Measurements from ENCODE around the gene CRYBB2.

The CRYBB2 gene

DNA sequence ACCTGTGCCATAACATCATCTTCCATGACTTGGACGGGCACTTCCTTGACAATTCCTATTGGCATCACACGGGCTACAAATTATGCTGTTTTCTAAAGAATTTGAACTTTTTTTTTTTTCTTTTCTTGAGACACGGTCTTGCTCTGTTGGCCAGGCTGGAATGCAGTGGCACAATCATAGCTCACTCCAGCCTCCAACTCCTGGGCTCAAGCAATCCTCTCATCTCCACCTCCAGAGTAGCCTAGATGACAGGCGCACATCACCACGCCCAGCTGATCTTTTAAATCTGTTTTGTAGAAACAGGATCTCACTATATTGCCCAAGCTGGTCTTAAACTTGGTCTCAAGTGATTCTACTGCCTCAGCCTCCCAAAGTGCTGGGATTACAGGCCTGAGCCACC lies 23.1 kb upstream of the CRYBB2 start:
- no peaks in the 10 kb centered on the region for H3K4me1 ChIP-seq (ENCODE audit: control insufficient read depth, low read length)
- no peaks in the 10 kb centered on the region for H3K79me2 ChIP-seq (ENCODE audit: control insufficient read depth, low read length)
- no peak overlapping the region for H3K27ac ChIP-seq (ENCODE audit: low read depth, low read length)
- H3F3A ChIP-seq (ENCODE audit: control insufficient read depth, insufficient read depth), result no peaks in the 10 kb centered on the region
- H4K20me1 ChIP-seq (ENCODE audit: control insufficient read depth, insufficient read depth, low read depth, low read length), result no peaks in the 10 kb centered on the region
- H3K27me3 ChIP-seq (ENCODE audit: control insufficient read depth, low read length), result no peaks in the 10 kb centered on the region
- TF ChIP-seq EZH2phosphoT487 (IDR thresholded peaks at IDR 0.05; ENCODE audit: borderline replicate concordance, low read length), result no peak
- TF ChIP-seq, protein P1, sequence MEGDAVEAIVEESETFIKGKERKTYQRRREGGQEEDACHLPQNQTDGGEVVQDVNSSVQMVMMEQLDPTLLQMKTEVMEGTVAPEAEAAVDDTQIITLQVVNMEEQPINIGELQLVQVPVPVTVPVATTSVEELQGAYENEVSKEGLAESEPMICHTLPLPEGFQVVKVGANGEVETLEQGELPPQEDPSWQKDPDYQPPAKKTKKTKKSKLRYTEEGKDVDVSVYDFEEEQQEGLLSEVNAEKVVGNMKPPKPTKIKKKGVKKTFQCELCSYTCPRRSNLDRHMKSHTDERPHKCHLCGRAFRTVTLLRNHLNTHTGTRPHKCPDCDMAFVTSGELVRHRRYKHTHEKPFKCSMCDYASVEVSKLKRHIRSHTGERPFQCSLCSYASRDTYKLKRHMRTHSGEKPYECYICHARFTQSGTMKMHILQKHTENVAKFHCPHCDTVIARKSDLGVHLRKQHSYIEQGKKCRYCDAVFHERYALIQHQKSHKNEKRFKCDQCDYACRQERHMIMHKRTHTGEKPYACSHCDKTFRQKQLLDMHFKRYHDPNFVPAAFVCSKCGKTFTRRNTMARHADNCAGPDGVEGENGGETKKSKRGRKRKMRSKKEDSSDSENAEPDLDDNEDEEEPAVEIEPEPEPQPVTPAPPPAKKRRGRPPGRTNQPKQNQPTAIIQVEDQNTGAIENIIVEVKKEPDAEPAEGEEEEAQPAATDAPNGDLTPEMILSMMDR (IDR thresholded peaks at IDR 0.05; ENCODE audit: low read depth, low read length, poor library complexity, severe bottlenecking), result no peak
- H3K4me2 ChIP-seq (ENCODE audit: low read length), result no peak overlapping the region
- H3K9me2 ChIP-seq (replicated peaks; ENCODE audit: control insufficient read depth, low read length), result no peaks in the 10 kb centered on the region
- no peaks in the 10 kb centered on the region for H3K36me3 ChIP-seq (ENCODE audit: control insufficient read depth, low read length)
- H3K9me3 ChIP-seq (ENCODE audit: control insufficient read depth, insufficient read depth, low read length), result no peaks in the 10 kb centered on the region
- no peak overlapping the region for H3K4me3 ChIP-seq (ENCODE audit: low read length)

DNA sequence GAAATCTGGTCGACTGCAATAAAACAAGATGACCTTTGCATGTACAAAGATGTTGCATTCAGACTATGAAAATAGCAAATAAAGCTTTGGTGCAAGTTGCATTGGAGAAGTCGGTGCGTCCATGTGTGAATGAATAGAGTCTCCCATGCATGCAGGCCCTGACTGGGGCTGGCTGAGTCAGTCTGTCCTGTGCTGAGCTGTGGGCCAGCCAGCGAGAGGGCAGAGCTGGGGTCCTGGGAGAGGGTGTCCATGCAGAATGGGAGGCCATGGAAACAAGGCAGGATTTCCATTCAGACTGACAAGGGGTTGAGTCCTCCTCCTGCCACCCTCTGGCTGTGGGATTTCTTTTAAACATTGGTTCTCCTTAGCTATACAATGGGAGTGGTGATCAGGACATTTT lies 22.1 kb upstream of the CRYBB2 start:
- H3K79me2 ChIP-seq (ENCODE audit: control insufficient read depth, low read length), result no peaks in the 10 kb centered on the region
- no peaks in the 10 kb centered on the region for H3K9me3 ChIP-seq (ENCODE audit: control insufficient read depth, insufficient read depth, low read length)
- H3F3A ChIP-seq (ENCODE audit: control insufficient read depth, insufficient read depth), result no peaks in the 10 kb centered on the region
- no peaks in the 10 kb centered on the region for H3K4me1 ChIP-seq (ENCODE audit: control insufficient read depth, low read length)
- H3K27ac ChIP-seq (ENCODE audit: low read depth, low read length), result no peak overlapping the region
- no peaks in the 10 kb centered on the region for H3K36me3 ChIP-seq (ENCODE audit: control insufficient read depth, low read length)
- TF ChIP-seq, protein P1 (IDR thresholded peaks at IDR 0.05; ENCODE audit: low read depth, low read length, poor library complexity, severe bottlenecking), result no peak
- no peak for TF ChIP-seq EZH2phosphoT487 (IDR thresholded peaks at IDR 0.05; ENCODE audit: borderline replicate concordance, low read length)
- no peaks in the 10 kb centered on the region for H4K20me1 ChIP-seq (ENCODE audit: control insufficient read depth, insufficient read depth, low read depth, low read length)
- H3K4me2 ChIP-seq (ENCODE audit: low read length), result no peak overlapping the region
- H3K27me3 ChIP-seq (ENCODE audit: control insufficient read depth, low read length), result no peaks in the 10 kb centered on the region
- H3K9me2 ChIP-seq (replicated peaks; ENCODE audit: control insufficient read depth, low read length), result no peaks in the 10 kb centered on the region
- H3K4me3 ChIP-seq (ENCODE audit: low read length), result no peak overlapping the region

DNA sequence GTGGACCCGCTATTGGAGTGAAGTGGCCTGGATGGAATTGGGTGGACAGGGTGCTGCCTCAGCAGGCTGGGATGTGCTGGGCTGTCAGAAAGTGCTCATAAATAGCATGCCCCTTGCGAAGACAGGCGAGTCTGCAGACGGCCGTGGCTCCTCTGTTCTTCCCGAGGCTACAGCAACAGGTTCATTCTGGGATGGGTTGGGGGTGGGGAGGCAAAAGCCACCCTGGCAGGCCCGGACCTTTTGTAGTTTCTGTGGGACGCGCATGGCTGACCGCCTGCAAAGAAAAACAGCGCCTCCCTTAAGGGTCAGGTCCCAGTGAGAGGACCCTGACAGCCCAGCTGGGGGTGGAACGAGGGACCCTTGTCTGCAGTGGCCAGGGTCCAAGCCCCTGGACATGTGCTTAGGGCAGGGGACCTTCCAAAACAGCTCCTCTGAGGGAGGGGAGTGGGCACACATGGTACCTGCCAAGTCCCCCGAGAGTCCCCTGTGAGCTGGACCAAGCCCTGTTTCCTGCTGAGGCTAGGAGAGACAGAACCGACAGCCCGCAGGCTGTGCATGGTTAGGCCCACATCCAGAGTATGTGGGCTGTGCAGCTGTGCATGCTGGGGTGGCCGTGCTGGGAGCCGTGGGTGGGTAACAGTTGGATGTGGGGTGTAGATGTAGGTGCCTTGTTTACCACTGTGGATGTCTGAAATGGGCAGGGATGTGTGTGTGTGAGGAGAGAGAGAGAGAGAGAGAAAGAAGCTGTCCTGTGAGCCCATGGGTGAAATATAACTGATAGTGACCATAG lies 19.5 kb upstream of the CRYBB2 start, which contains the start of gene CRYBB3:
TSS of gene CRYBB3 (plus strand) at position 128 of the 790 bp plus-strand sequence. CDS start 1,539 bp downstream, outside the sequence.
- H3K4me2 ChIP-seq (ENCODE audit: low read length), result no peak within 1 kb of the TSS
- no peak within 1 kb of the TSS for H3K4me3 ChIP-seq (ENCODE audit: low read length)
- H3F3A ChIP-seq (ENCODE audit: control insufficient read depth, insufficient read depth), result no peaks in the 10 kb centered on the region
- no peaks in the 10 kb centered on the region for H3K36me3 ChIP-seq (ENCODE audit: control insufficient read depth, low read length)
- H3K79me2 ChIP-seq (ENCODE audit: control insufficient read depth, low read length), result no peaks in the 10 kb centered on the region
- H3K27me3 ChIP-seq (ENCODE audit: control insufficient read depth, low read length), result no peaks in the 10 kb centered on the region
- H4K20me1 ChIP-seq (ENCODE audit: control insufficient read depth, insufficient read depth, low read depth, low read length), result no peaks in the 10 kb centered on the region
- no peaks in the 10 kb centered on the region for H3K9me3 ChIP-seq (ENCODE audit: control insufficient read depth, insufficient read depth, low read length)
- no peak within 1 kb of the TSS for H3K27ac ChIP-seq (ENCODE audit: low read depth, low read length)
- H3K4me1 ChIP-seq (ENCODE audit: control insufficient read depth, low read length), result no peaks in the 10 kb centered on the region
- TF ChIP-seq, protein P1 (IDR thresholded peaks at IDR 0.05; ENCODE audit: low read depth, low read length, poor library complexity, severe bottlenecking), result no peak
- TF ChIP-seq EZH2phosphoT487 (IDR thresholded peaks at IDR 0.05; ENCODE audit: borderline replicate concordance, low read length), result no peak
- H3K9me2 ChIP-seq (replicated peaks; ENCODE audit: control insufficient read depth, low read length), result no peaks in the 10 kb centered on the region
